Fibroblast of skin of abdomen (primary cell): Measurements from ENCODE around the gene MRPS18A.
"Not testable (repeated sequence)": the region's sequence is repeated elsewhere in the genome, so short reads cannot be mapped to it uniquely, and the experiment has no call there.

Source experiments
- DNase-seq: peaks from one replicate; pipeline ENCODE4 v3.0.0-alpha.2; 2013

Gene MRPS18A

GRCh38 chr6:43717389-43717788 is 29.8 kb upstream of the MRPS18A start:
- DNase-seq, result no peak

DNA sequence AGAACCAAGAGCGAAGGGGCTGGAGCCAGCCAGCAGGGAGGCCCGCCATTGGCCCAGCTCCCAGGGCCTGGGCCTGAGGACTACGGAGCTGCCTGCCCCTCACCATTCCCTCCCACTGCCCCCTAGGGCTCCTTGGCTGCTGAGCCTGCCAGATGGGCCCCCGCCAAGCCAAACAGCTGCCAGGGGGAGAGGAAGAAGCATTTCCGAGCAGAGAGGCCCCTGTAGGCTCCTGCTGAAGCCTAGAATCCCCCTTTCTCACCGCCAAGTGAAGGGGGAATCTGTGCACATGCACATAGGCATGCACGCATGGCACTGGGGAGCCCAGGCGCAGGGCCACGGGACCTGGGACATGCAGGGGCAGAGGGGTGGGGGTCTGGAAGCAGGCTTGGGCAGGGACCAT is 28.5 kb upstream of the MRPS18A start:
- DNase-seq, result peak; percentile 28

DNA sequence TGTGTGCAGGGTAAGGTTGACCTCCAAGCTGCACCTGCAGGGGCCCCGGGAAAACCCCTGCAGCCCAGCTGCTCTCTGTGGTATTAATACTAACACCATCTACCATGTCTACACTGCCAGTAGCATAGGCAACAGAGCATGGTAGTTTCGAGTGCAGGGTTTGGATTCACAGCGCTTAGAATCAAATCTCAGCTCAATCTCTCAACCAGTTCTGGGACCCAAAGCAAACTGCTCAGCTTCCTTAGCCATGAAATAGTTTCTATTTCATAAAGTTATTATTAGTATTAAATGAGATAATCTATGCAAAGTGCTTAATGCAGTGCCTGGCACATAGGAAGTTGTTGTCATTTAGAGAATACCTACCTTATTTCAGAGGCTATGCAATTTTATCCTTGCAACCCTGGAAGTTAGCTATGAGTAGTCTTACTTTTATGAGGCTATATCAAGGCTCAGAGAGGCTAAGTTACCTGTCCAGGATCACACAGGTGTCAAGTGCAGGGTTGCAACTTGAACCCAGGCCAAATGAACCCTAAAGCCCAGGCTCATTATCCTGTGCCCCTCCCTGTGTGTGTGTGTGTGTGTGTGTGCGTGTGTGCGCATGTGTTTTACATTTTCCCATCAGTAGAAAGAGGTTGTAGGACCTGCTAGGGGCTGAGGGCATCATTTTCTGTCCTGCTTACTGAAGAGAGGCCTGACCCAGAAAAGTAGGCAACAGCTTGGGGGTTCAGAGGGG is 27.6 kb upstream of the MRPS18A start:
- DNase-seq, result no peak

DNA sequence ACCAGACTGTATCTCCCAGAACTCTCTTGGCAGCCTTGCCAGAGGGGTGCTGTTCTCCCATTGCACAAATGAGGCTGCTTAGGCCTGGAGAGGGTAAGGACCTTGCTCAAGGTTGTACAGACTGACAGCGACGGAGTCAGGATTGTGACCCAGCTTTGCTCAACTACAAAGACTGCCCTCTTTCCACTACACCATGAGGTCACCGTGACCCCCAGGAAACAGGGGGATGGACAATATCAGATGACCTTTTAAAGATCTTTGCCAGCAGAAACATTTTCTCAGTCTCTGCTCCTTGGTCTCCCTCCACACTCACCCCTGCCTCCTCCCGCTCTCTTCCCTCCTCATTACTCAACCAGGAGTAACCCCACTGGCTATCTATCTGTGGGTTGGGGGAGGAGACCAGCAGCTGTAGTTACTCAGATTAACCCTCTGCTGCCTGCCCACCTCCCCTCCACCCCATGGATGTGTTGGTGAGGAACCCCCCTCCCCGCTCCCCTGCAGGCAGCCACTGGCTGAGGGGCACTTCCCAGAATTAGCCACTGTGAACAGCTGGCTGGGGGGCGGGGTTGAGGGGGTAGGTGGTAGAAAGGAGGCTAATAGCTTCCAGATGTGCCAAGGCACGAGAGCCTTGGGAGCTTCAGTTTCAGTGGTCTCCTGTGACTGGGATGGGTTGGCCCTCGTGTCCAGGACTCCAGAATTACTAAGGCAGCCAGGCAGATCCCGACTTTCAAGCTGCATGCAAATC is 26.9 kb upstream of the MRPS18A start:
- peak; percentile 85 for DNase-seq

DNA sequence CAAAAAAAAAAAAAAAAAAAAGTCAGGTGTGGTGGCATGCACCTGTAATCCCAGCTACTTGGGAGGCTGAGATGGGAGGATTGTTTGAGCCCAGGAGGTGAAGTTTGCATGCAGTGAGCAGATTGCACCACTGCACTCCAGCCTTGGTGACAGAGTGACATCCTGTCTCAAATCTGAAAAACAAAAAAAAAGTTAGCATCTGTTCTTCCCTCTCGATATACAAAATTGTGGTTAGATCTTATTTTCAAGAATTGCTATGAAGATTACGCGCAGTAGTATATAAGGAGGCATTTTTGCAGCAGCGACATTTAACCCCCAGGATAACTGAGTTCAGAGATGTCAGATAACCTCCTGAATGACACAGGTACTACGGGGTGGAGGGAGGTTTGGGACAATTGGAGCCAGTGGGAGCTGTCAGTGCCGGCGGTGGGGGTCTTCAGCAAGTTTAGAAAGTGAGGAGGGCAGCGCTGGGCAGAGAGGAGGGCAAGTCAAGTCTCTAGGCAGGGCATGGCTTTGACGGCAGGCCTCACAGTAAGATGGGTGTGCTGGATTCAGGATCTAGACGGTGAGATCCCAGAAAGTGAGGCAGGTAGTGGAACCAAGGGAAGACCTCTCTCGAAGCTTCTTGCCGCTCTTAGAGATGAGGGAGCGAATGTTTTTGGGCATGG is 26.2 kb upstream of the MRPS18A start:
- DNase-seq, result no peak

- DNase-seq, result no peak
Measured at GRCh38 chr6:43712579-43712978, 25.0 kb upstream of the MRPS18A start.

DNA sequence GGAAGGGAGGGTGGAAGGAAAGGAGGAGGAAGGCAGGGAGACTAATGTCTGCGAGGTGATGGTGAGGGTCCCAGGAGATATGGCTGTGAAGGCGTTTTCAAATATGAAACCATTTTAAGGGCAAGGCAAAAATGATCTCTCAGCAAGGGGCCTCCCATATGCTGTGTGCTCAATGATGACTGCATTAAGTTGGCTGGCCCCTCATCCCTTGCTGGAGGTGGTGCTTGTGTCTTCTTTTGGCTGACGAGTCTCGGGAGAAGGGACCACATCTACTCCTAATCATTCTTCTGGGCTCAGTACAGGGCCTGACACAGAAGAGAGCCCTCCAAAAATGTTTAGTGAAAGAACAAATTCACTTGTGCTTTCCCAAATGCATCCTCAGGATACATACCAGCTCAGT is 23.0 kb upstream of the MRPS18A start:
- no peak for DNase-seq

DNA sequence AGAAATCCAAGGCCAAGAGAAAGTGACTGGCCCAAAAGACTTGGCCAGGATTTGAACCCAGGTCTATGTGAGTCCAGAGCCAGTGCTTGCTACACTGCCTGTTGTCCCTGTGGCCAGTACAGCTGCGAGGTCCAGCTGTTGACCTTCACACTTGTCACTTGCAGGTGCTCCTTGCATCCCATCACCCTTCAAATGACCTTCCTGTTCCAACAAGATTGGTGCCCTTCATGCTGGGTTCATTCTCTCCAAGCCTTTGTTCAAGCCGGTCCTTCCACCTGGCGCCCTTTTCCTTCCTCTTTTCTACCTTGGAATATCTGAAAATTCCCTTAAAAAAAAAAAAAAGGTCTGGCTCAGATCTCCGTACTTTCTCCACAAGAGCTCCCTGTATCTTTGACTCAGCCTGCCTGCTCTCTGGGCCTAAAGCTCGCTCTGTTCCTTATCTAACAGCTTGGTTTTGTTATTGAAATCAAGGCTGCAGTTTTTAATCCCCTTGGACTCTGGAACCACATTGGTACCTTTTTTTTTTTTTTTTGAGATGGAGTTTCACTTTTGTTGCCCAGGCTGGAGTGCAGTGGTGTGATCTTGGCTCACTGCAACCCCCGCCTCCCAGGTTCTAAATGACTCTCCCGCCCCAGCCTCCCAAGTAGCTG is 22.2 kb upstream of the MRPS18A start:
- no peak for DNase-seq

DNA sequence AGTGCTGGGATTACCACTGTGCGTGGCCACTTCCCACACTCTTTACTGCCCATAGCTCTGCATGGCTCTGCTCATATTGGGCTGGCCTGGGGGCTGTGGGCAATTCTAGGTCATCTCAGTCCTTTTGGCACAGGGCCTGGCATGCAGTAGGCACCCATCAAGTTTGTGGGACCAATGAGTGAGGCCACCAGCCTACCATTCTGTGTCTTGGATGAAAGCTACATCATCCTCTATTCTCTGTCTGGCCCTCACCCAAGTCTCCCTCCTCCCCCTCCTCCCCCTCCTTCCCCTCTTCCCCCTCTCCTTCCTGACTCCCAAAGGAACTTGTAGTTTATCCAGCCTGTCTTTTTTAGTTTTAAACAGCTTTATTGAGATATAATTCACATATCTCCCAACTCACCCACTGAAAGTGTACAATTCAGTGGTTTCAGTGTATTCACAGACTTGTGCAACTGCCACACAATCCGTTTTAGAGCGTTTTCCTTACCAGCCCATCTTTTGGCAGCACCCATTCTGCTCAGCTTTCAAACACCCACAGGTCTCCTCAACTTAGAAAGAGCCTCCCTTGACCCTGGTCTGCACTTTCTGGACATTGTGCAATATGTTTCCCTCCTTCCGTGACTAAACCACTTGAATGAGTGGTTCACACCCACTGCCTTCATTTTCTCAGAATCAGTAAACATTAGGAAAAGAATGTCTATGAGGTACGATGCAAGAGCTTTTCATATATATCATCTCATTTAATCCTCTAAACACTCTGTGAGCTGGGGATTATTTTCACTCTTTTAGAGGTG is 21.5 kb upstream of the MRPS18A start:
- peak; percentile 44 for DNase-seq

DNA sequence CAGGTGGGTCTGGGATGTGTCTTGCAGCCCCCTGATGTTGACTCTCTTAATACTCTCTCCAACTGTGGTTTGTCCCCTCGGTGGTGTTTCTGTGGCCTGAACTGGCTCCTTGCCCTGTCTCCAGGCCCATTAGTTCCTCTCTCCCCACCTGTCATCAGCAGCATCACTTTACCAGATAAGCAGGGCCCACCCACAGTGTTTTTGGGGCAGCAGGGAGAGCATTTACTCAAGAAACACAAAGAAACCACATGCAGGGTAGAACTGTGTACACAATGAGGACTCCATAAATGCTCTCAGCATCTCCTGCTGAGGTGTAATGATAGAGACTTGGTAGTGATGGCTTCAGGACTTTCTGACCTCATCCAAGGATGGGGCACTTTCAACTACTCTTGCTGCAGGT is 20.2 kb upstream of the MRPS18A start:
- DNase-seq, result no peak

DNA sequence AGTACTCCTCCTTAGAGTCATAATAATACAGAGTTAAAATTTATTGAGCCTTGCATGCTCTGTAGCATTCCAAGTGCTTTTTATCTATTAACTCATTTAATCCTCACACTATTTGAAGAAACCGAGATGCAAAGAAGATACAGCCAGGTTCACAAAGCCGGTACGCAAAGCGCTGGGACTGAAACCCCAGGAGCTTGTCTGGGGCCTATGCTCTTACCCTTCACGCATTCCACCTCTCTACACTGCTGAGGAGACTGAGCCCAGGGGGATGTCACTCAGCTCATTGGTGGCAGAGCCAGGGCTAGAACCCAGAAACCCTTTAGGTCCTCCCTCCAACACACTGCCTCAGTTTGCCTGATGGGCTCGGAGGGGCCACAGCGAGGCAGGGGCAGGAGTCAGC is 19.7 kb upstream of the MRPS18A start:
- DNase-seq, result no peak

DNA sequence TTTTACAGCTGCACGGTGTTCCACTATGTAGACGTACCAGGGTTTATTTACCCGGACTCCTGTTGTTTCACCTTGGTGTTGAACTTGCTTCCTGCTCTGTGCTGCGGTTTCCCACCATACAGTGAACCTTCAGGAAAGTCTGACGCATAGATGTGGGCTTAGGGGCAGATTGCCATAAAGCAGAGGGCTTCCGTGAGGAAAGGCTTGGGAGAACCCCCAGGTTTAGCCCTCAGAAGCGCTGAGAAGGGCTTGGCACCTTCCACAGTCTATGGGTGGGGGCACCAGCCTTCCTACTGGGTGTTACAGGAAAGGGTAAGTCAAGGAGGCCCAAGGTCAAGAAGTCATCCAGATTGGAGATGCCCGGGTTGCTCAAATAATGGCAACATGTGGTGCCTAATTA is 19.2 kb upstream of the MRPS18A start:
- DNase-seq, result no peak

GRCh38 chr6:43705996-43706395 is 18.4 kb upstream of the MRPS18A start:
- DNase-seq, result no peak

DNA sequence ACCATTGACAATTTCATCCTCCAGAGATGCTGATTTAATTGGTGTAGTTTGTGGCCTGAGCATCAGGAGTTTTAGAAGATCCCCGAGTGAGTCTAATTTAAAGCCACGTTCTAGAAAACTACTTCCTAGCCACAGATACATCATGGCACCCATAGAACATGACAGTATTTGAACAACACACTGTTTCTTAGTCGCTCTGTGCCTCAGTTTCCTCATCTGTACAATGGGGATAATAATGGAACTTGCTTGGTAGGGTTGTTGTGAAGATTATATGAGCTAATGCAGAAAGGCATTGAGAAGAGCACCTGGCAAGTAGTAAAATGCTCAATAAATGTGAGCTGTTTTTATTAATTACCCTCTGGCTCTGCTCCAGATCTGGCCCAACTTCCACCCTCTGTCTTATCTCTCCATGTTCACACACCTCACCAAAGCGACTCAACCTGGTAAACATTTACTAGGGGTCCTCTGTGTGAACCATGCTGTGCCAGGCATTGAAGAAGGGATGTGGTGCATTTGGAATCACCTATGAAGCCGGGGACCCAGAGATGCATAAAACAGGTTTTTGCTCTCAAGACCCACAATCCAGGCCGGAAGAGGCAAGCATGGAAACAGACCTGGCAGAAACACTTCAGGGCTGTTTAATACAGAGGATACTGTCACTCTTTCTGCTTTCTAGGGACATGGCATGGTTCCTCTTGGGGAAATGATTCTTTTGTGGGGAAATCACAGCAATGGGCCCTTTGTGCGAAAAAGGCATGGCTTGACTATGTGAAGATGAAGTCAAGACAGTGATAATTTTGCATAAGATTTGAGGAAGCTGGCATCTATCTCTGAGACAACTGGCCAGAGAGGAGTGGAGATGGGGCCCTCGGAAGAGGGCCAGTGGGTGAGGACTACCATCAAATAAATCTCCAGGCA is 16.2 kb upstream of the MRPS18A start:
- DNase-seq, result no peak

DNA sequence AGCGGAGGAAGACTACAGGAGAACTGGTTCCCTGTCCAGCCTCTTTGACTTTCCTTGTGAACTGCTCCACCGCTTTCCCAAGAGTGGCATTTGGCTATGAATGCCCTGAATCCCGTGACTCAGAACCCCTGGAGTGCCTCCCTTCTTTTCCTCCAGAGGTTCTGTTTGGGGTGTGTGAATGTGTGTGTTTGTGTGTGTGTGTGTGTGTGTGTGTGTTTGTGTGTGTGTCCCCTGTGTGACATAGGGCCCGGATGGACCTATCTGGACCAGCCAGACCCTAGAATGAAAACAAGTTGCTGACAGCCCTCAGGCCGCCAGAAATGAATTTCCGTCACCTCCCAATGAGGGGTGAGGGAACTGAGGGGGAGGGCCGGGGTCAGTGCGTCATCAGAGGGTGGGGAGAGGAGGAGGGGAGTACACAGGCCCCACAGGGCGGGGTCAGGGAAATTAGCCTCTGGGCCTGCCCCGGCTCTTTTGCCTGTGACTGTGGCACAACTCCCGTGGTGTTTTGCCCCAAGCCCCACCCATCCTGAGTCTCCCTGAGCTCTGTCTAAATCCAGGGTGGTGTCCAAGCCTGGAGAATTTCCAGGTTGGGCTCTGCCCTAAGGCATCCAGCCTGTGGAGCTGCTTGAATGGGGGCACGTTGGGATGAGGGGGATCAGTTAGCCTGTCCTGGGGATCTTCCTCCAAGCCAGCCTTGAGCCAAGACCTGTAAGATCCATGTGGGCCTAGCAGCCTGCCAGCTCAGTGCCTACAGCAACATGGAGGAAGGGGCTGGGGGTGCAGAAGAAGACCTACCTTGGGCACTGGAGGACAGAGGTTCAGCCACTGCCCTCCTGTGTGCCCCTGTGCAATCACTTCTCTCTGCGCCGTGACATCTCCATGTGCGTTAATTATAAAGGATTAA is 15.2 kb upstream of the MRPS18A start:
- peak; percentile 92 for DNase-seq

DNA sequence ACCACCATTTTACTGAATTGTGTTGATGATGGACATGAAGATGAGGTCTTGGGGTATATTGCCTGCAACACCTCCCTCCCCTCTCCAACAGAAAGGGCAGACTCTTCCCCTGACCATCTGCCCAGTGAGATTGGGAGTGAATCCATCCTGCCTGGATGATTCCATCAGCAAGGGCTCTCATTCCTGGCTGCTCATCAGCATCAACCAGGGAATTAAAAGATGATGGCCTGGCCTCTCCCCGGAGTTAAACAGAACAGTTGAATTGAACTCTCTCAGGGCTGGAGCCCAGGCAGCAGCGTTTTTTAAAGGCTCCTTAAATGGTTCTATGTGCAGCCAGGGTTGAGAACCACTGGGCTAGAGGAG is 14.6 kb upstream of the MRPS18A start:
- no peak for DNase-seq

- not testable (repeated sequence) for DNase-seq
Measured at GRCh38 chr6:43700939-43701560, 13.5 kb upstream of the MRPS18A start.

DNA sequence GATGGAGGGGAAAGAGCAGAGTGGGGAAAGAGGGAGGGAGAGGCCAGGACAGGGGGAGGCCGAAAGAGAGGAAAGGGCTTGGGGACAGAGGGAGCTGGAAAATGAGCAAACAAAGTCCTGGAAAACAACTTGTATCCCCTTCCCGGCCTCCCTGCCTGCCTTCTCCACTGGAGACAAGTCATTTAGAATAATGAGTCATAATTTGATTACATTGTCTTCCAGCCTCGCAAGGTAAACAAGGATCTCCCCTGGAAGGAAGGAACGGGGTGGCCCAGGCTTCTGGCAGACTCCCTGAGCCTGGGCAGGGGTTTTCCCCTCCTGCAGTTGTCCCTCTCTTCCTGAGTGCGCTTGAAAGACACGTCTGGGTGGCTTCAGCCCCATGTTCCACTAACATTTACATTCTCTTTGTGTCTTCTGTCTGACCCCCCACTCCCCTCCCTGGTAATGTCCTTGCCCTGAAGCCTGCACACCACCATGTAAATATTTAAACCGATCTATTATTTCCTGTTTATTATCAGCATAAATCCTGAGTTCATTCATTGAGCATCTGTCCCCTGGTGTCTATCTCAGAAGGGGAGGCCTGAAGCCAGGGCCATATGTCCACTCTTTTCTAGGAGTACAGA is 12.1 kb upstream of the MRPS18A start:
- no peak for DNase-seq
